ENCODE results near the gene TNS4.

The TNS4 gene

GRCh38 chr17:40477796-40478195 is 23.6 kb downstream of the TNS4 start:
- H3K27ac ChIP-seq (replicated peaks), result no peak overlapping the region
- TF ChIP-seq GABPA (IDR thresholded peaks at IDR 0.05; ENCODE audit: low read depth) (no peak), SPI1 (IDR thresholded peaks at IDR 0.05; ENCODE audit: borderline replicate concordance, low read depth) (no peak), REST (IDR thresholded peaks at IDR 0.05; ENCODE audit: insufficient replicate concordance, low read depth) (no peak), POLR2AphosphoS5 (IDR thresholded peaks at IDR 0.05; ENCODE audit: low read depth) (no peak), CTCF (IDR thresholded peaks at IDR 0.05; ENCODE audit: insufficient read depth, low read length) (no peak)
- H3K27me3 ChIP-seq (ENCODE audit: insufficient read depth, poor library complexity, severe bottlenecking), result peaks cover 2% of the 10 kb centered on the region
- DNase-seq (ENCODE audit: low read depth in 1 of 2, low spot score in 1 of 2), result no peak
- H3K4me3 ChIP-seq (replicated peaks; ENCODE audit: insufficient read depth, low read length), result no peak overlapping the region

- H3K27ac ChIP-seq (replicated peaks), result no peak overlapping the region
- no peak for DNase-seq (ENCODE audit: low read depth in 1 of 2, low spot score in 1 of 2)
These were observed 26.1 kb downstream of the TNS4 start for GRCh38 chr17:40475234-40475908.

More at GRCh38 chr17:40475234-40475908, 26.1 kb downstream of the TNS4 start:
- peaks cover 2% of the 10 kb centered on the region for H3K27me3 ChIP-seq (ENCODE audit: insufficient read depth, poor library complexity, severe bottlenecking)
- H3K4me3 ChIP-seq (replicated peaks; ENCODE audit: insufficient read depth, low read length), result no peak overlapping the region
- TF ChIP-seq SPI1 (IDR thresholded peaks at IDR 0.05; ENCODE audit: borderline replicate concordance, low read depth) (no peak), GABPA (IDR thresholded peaks at IDR 0.05; ENCODE audit: low read depth) (no peak), POLR2AphosphoS5 (IDR thresholded peaks at IDR 0.05; ENCODE audit: low read depth) (no peak), CTCF (IDR thresholded peaks at IDR 0.05; ENCODE audit: insufficient read depth, low read length) (no peak), REST (IDR thresholded peaks at IDR 0.05; ENCODE audit: insufficient replicate concordance, low read depth) (no peak)

Measured in HL-60 (cell line).